ENCODE data around the gene TBCB.

The TBCB gene

DNA sequence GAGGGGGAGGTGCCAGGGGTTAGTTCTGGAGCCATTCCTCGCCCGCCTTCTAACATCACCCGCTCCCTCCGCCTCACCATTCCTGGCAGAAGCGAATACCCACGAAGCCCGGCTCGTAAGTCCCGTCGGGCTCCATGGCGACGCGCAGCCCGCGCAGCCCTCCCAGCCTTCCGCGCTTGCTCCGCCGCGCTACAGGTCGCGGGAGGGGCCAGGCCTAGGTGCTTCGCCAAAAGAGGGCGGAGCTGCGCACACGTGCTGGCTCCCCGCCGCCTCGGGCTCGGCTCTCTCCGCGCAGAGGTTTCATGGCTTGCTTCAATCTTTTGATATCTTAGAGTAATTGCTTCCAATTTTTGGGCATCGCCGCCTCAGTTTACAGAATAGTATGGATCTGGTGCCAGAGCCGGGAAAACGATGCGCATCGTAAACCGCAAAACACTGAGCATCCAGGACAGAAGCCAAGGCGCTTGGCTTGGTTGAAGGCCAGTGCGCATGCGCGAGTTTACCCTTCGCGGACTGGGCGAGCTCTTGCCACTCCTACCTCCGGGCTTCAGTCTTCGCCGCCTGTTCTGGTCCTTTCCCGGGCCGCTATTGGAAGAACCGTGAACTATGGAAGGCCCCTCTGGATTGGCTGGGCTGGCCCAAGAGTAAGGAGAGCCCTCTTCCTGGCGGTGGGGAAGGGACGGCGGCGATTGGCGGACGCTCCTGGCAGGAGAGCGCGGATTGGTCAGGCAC, 381 bp upstream of the TBCB start, which contains the start of gene POLR2I (continued):
- TF ChIP-seq ZNF777 (tag by site-specific recombination; IDR thresholded peaks at IDR 0.05; ENCODE audit: borderline replicate concordance) (no peak; the same call in 1 of the 2 replicates), ZNF23 (tag by site-specific recombination; IDR thresholded peaks at IDR 0.05; ENCODE audit: borderline replicate concordance) (no peak), ZNF266 (tag by site-specific recombination; IDR thresholded peaks at IDR 0.05; ENCODE audit: low read depth) (no peak), ZNF174 (tag by site-specific recombination; IDR thresholded peaks at IDR 0.05) (no peak), ZNF366 (tag by site-specific recombination; conservative IDR thresholded peaks at IDR 0.05) (0 out of 2 replicates have a peak, but pooled peaks have one; percentile 62), SALL2 (tag by site-specific recombination; IDR thresholded peaks at IDR 0.05; ENCODE audit: borderline replicate concordance) (no peak), ZNF555 (tag by site-specific recombination; conservative IDR thresholded peaks at IDR 0.05) (no peak), ZNF223 (tag by site-specific recombination; IDR thresholded peaks at IDR 0.05) (no peak), ZNF112 (tag by site-specific recombination; IDR thresholded peaks at IDR 0.05) (no peak), YY2 (tag by site-specific recombination; IDR thresholded peaks at IDR 0.05) (peak; percentile 93), EGR2 (tag by site-specific recombination; IDR thresholded peaks at IDR 0.05; ENCODE audit: low read depth) (no peak), TSHZ1 (tag by site-specific recombination; IDR thresholded peaks at IDR 0.05; ENCODE audit: borderline replicate concordance) (no peak; the same call in 1 of the 2 replicates), ZBTB17 (tag by site-specific recombination; IDR thresholded peaks at IDR 0.05) (peak; percentile 98), TRIM28 (IDR thresholded peaks at IDR 0.05; ENCODE audit: borderline replicate concordance, low read length) (no peak), ZNF169 (tag by site-specific recombination; IDR thresholded peaks at IDR 0.05) (peak; percentile 4; the same call in 1 of the 2 replicates), KLF16 (tag by site-specific recombination; IDR thresholded peaks at IDR 0.05) (peak; percentile 100), MYNN (tag by site-specific recombination; IDR thresholded peaks at IDR 0.05; ENCODE audit: borderline replicate concordance) (peak; percentile 74; the same call in 1 of the 2 replicates), PRDM10 (tag by site-specific recombination; IDR thresholded peaks at IDR 0.05) (no peak; the same call in 1 of the 2 replicates), ZNF24 (tag by site-specific recombination; IDR thresholded peaks at IDR 0.05) (peak; percentile 88), ZNF830 (tag by site-specific recombination; IDR thresholded peaks at IDR 0.05; ENCODE audit: low read depth) (no peak), ZNF544 (tag by site-specific recombination; IDR thresholded peaks at IDR 0.05) (no peak), ZNF391 (tag by site-specific recombination; IDR thresholded peaks at IDR 0.05; ENCODE audit: borderline replicate concordance, low read depth) (peak; percentile 68; the same call in 1 of the 2 replicates), ZNF510 (tag by site-specific recombination; IDR thresholded peaks at IDR 0.05; ENCODE audit: insufficient replicate concordance) (no peak), KLF10 (tag by site-specific recombination; IDR thresholded peaks at IDR 0.05) (peak; percentile 90), ZFP69B (tag by site-specific recombination; IDR thresholded peaks at IDR 0.05) (peak; percentile 91)
- TF ChIP-seq, protein P1, sequence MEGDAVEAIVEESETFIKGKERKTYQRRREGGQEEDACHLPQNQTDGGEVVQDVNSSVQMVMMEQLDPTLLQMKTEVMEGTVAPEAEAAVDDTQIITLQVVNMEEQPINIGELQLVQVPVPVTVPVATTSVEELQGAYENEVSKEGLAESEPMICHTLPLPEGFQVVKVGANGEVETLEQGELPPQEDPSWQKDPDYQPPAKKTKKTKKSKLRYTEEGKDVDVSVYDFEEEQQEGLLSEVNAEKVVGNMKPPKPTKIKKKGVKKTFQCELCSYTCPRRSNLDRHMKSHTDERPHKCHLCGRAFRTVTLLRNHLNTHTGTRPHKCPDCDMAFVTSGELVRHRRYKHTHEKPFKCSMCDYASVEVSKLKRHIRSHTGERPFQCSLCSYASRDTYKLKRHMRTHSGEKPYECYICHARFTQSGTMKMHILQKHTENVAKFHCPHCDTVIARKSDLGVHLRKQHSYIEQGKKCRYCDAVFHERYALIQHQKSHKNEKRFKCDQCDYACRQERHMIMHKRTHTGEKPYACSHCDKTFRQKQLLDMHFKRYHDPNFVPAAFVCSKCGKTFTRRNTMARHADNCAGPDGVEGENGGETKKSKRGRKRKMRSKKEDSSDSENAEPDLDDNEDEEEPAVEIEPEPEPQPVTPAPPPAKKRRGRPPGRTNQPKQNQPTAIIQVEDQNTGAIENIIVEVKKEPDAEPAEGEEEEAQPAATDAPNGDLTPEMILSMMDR (tag by site-specific recombination; IDR thresholded peaks at IDR 0.05), result 0 out of 2 replicates have a peak, but pooled peaks have one; percentile 11
- TF ChIP-seq, protein P2, sequence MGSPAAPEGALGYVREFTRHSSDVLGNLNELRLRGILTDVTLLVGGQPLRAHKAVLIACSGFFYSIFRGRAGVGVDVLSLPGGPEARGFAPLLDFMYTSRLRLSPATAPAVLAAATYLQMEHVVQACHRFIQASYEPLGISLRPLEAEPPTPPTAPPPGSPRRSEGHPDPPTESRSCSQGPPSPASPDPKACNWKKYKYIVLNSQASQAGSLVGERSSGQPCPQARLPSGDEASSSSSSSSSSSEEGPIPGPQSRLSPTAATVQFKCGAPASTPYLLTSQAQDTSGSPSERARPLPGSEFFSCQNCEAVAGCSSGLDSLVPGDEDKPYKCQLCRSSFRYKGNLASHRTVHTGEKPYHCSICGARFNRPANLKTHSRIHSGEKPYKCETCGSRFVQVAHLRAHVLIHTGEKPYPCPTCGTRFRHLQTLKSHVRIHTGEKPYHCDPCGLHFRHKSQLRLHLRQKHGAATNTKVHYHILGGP (tag by site-specific recombination; IDR thresholded peaks at IDR 0.05), result no peak
- TF ChIP-seq, protein P3, sequence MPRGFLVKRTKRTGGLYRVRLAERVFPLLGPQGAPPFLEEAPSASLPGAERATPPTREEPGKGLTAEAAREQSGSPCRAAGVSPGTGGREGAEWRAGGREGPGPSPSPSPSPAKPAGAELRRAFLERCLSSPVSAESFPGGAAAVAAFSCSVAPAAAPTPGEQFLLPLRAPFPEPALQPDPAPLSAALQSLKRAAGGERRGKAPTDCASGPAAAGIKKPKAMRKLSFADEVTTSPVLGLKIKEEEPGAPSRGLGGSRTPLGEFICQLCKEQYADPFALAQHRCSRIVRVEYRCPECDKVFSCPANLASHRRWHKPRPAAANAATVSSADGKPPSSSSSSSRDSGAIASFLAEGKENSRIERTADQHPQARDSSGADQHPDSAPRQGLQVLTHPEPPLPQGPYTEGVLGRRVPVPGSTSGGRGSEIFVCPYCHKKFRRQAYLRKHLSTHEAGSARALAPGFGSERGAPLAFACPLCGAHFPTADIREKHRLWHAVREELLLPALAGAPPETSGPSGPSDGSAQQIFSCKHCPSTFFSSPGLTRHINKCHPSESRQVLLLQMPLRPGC (tag by site-specific recombination; IDR thresholded peaks at IDR 0.05), result peak; percentile 67; the same call in 1 of the 2 replicates

Measured in HEK293 (cell line).